Measurements from ENCODE around the gene TMUB2.

- TF ChIP-seq CTCF (conservative IDR thresholded peaks at IDR 0.05; ENCODE audit: low read length) (peak; percentile 24; the same call in 1 of the 2 replicates), EZH2phosphoT487 (IDR thresholded peaks at IDR 0.05; ENCODE audit: borderline replicate concordance) (no peak)
Observed at GRCh38 chr17:44222112-44222869, 35.5 kb downstream of the TMUB2 start.

All from Loucy (cell line).